HUDEP-2 (cell line): ENCODE data around the gene EPHA7.

Experiments used
- DNase-seq, 76 experiments: peaks; one replicate each; lab custom pipeline; 2025; ENCODE audit not compliant: unreplicated experiment in 76 of 76; lab: John Stamatoyannopoulos, UW

Gene EPHA7

GRCh38 chr6:93266116-93266817, 153.1 kb downstream of the EPHA7 start:
- DNase-seq, result no peak

DNA sequence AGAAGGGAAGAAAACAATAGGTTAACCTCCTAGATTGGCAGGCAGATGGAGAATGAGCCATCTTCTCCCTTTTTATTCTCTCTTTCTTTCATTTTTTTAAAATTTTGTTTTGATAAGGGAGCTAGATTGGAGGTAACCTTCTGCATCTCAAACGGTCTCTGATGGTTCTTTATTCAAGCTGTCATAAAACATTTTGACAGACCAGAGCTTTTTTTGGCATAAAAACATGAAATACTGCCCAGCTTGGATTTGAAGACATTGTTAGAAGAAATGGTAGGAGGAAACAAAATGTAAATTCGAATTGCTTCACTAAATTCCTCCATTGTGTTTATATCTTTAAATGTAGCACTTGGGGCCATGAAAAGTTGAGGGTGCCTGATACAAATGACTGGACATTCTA, 158.5 kb downstream of the EPHA7 start:
- no peak for DNase-seq

GRCh38 chr6:93259332-93259731, 160.0 kb downstream of the EPHA7 start:
- no peak for DNase-seq

DNA sequence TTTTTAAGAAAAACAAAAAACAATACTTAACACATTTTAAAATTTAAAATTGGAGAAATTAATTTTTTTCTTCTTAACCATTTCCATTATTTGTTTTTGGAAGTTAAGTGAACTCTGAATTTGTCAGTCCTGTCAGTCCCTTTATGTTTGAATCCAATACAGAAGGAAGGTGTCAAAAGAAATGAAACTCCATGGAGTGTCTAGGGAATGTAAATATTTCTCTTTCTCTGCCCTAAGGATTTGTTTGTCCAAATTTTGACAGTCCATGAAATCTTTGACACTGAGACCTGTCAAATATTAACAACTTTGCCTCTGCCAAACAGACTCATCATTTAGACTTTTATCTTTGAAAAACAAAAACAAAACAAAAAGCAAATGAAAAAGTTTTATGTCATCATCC, 166.4 kb downstream of the EPHA7 start:
- DNase-seq, result no peak

DNA sequence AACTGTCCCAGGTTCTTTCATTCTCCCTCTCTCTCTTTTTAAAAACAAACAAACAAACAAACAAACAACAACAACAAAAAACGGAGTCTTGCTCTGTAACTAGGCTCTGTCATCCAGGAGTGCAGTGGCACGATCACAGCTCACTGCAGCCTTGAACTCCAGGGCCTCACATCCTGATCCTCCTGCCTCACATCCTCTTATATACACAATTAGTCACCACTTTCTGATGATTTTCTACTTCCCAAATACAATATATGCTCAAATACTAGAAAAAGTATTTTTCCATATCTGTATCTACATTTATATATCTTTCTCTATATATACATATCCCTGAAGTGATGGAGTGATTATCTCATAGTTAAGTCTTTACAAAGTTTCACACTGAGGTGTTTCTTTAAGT, 170.7 kb downstream of the EPHA7 start:
- DNase-seq, result no peak

DNA sequence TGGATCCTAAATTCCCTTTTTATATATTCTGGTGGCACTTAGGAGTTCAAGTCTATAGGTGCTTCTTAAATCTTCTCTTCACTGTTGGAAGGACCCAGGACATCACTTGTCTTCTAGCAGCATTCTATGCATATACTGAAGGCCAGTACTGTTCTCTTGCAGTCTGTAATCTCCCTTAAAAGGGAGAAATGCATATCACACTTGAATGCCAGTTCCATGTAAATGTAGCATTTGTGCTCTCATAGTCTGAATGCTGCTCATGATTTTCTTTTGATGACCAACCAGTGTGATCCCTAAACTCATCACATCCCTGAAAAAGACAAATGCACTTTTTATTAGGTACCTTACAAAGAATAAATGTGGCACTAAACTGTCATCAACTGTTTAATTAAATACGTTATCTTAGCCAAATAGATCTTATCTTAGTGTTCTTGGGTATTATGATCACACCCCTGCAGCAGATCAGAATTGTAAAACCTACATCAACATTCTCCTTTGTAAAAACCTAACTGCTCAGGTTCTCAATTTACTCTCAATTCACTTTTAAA, 176.1 kb downstream of the EPHA7 start:
- no peak for DNase-seq

GRCh38 chr6:93242049-93242448, 177.3 kb downstream of the EPHA7 start:
- DNase-seq, result no peak

- DNase-seq, result no peak
Observed at GRCh38 chr6:93238632-93239031, 180.7 kb downstream of the EPHA7 start.

DNA sequence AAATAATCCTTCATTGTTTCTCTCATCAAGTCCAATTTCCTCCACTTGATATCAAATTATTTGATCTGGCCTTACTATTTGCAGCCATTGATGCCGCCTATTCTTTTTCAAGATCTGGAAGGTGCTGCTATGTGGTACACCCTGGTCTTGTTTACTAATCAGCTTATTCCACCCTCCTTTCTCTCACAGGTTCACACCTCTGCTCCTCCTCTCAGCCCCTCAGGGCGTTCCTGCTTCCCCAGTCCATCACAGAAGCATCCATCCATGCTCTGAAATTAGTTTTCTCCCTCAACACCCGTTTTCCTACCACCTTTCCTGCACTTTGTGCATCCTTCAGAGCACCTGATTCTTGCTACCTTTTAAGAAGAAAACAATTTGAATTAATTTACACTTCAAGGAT, 183.6 kb downstream of the EPHA7 start:
- DNase-seq, result no peak

GRCh38 chr6:93226822-93227221, 192.5 kb downstream of the EPHA7 start:
- DNase-seq, result no peak

GRCh38 chr6:93222071-93222851, 197.1 kb downstream of the EPHA7 start:
- peak in 1 of 76 experiments; percentile 1 for DNase-seq

DNA sequence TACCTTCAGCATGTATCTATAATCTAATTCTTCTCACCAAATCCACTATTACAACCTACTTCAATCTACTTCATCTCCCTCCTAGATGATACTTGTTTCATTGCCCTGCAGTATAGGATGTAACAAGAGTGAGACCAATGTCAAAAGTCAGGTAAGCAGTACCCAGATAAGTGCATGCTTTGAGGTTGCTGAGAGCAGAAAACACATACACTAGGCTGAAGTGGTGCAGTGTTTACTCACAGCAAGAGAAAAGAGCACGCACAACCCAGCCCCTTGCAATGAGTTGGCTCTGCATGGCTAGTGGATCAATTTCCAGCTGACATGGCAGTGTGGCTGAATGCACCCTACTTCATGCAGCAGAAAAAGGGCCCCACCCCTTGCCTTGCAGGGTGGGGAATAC, 199.9 kb downstream of the EPHA7 start:
- no peak for DNase-seq

DNA sequence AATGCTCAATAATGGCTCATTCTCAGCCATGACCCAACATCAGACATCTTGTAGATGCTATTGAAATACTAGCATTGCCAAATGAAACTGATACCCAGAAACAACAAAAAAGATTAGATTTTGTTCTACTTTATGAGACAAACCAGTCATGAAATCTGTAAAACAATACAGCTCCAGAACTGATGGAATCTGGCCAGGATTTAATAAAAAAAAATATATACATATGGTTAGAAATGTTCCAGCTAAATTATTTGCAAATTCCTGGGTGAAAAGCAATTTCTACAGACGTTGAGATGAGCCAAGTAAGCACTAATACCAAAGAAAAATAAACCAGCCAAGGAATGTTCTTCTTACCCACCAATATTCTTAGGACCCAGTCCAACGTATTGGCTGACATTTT, 201.3 kb downstream of the EPHA7 start:
- DNase-seq, result no peak

- no peak for DNase-seq
Observed at GRCh38 chr6:93213028-93213427, 206.3 kb downstream of the EPHA7 start.

DNA sequence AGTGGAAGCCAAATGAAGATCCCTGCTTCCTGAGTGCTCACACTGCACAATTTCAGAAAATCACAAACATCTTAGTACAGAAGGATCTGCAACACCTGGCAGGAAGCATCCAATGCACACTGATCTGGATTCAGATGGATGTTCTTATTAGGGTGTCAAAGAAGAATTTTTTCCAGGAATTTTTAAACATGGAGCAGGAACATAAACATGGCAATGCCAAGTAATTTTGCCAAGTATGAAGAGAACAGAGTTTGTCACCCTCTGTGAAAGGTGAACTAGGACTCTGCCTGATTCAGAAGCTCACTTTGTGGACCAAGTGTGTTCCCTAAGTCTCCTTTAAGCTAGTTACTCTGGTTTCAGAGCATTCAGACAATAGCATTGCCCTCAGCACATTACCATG, 208.5 kb downstream of the EPHA7 start:
- DNase-seq, result no peak

DNA sequence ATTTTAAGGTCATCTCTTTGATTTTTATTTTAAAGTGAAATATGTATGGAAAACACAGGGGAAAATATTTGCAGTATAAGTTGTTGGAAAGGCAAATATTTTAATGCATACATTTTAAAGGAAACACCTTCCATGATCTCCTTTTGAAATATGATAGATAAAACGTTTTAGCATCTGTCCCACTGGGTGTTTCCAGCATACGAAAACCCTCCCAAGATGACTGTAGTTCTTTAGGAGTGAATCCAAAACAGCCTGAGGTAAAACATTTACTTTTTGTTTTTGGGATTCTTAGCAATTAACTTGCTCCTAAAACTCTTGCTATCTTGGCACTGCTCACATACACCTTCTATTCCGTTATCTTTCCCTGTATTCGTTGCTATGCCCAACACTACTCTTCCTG, 210.0 kb downstream of the EPHA7 start:
- DNase-seq, result no peak

DNA sequence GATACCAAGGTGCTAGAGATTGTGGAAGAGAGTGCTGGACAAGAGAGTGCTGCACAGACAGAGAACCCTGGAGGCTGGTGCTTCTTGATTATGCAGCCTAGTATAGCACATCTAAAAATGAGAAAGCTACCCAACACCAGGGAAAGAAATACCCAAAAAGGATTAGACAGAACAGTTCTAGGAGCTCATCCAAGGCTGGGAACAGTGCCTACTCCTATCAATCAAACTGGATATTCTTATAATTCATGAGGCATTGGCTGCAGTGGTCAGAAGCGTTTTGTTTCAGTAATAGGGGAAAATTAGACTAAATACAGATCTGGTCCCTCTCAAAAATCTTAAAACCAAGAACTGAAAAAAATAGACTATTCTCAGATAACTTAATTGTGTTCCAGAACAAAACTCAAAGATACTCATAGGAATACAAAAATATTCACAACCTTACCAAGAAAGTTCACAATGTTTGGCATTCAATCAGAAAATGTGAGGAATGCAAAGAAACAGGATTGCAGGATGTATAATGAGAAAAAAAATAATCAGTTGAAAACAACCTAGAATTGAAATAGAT, 222.9 kb downstream of the EPHA7 start:
- DNase-seq, result no peak

DNA sequence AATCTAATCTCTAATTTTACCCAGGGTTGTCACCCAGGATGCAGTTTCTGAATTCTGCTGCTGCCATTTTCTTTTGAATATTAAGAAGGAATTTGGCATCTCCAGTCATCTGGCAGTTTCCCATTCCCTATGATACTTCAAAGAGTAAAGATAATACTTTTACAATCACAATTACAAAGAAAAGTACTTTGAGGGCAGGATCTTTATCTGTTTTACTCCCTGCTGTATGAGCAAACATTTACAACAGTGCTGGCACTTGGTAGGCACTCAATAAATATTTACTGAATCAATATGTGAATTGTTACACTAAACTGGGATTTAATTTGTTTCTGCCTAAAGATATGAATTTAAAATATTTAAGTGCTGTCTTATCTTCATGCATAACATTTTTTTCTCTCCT, 224.9 kb downstream of the EPHA7 start:
- no peak for DNase-seq

GRCh38 chr6:93193868-93194267, 225.5 kb downstream of the EPHA7 start:
- DNase-seq, result no peak
